Prostate gland (tissue), 2 donors: Measurements from ENCODE around the gene PLEKHM1. TPM values are rescaled to one million over a fixed set of nuclear protein-coding genes. Genes with fewer than 3 reads are reported as not detected.
"Not testable (repeated sequence)": the region's sequence is repeated elsewhere in the genome, so short reads cannot be mapped to it uniquely, and the experiment has no call there.

Experiments
- DNase-seq: peaks from one replicate; pipeline ENCODE4 v3.0.0-alpha.2; 2019; ENCODE audit warnings: low spot score
- H3K27ac ChIP-seq, 2 donors: fragments of 200-600 bp; sonication (generic); 2 replicates each; pipeline ENCODE4 v1.5.1; 2017 to 2019
- H3K27me3 ChIP-seq: fragments of 200-600 bp; sonication (generic); replicated peaks from 2 replicates; pipeline ENCODE4 v1.5.1; 2019; ENCODE audit not compliant: insufficient read depth
- H3K36me3 ChIP-seq, 2 donors: fragments of 200-600 bp; sonication (generic); 1 replicate in 1 of 2; 2 replicates in 1 of 2; pipeline versions ENCODE4 v1.5.1 to v1.8.1; 2017 to 2019
- H3K4me1 ChIP-seq: fragments of 200-600 bp; sonication (generic); replicated peaks from 2 replicates; pipeline ENCODE4 v1.5.1; 2019
- H3K4me3 ChIP-seq, 2 donors: fragments of 200-600 bp; sonication (generic); 2 replicates each; pipeline ENCODE4 v1.5.1; 2017 to 2019
- H3K9me3 ChIP-seq: fragments of 200-600 bp; sonication (generic); 2 replicates; pipeline ENCODE4 v1.5.1; 2017
- POLR2A ChIP-seq: fragments of 450-650 bp; IDR thresholded peaks from one replicate; pipeline ENCODE4 v1.6.1; 2016; ENCODE audit warnings: antibody characterized with exemption, mild to moderate bottlenecking
- POLR2AphosphoS5 ChIP-seq: sonication (generic); formaldehyde crosslinking; IDR thresholded peaks from one replicate; pipeline ENCODE4 v1.6.1; 2017; ENCODE audit warnings: antibody characterized with exemption
- WGBS: methylation state at CpG from one replicate; pipeline ENCODE4 v1.1.5; 2018; 5-methylcytosine and 5-hydroxymethylcytosine counted together
- intact Hi-C: fragments of 100-400 bp; cut with DNase I; formaldehyde crosslinking; loops from one replicate; pipeline ENCODE4 v1.14.2; 2022
- total RNA-seq, 2 donors: library from RNA; depleted of rRNA; stranded (reverse); fragments of >200 nt; gene quantifications; one replicate each; pipeline ENCODE4 v1.1.0, GENCODE V29; 2016

PLEKHM1 gene
- total RNA-seq, 2 donors from 2014 or later, result 33.2 to 39.8 TPM

DNA sequence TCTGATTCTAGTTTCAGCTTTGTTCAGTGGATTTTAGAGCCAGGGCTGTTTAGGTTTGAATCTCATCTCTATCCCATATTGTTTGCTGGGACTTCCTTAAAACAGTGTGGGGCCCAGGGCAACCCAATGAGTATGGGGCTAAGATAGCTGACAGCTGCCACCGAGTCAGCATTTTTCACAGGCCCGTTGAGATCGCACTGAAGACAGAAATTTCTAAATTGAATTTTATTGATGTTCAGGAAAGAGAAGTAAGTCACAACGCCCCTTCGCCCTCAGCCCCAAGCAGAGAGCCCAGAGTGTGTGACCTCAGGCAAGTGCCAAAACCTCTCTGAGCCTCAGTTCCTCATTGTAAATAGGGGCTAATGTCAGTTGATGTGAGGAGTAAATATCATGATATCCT is 4.0 kb upstream of the PLEKHM1 start:
- DNase-seq, H3K36me3 ChIP-seq, intact Hi-C loops, H3K27me3 ChIP-seq, H3K9me3 ChIP-seq, H3K4me3 ChIP-seq, H3K27ac ChIP-seq, H3K4me1 ChIP-seq: not testable (repeated sequence)
- 65% methylated on average over 5 of the region's 5 CpGs for WGBS

DNA sequence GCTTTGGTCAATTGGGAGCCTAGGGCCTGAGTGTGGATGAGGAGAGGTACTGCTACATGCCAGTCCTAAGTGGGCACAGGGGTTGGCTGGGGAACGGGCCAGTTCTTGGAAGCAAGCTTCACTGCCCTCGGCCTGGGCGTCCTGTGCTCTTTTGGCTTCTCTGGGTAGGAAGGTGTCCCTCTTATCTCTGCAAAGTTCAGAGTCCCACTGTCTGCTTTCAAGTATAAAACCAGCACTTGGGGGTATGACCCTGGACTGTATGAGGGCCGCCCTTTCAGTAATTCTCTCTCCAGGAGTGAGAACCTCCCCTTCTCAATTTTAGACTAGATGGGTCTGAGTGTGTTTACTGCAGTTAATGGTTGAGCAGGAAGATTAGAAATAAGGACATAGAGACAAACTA is 1.6 kb upstream of the PLEKHM1 start:
- H3K9me3 ChIP-seq, intact Hi-C loops, H3K36me3 ChIP-seq, H3K4me1 ChIP-seq, H3K4me3 ChIP-seq, DNase-seq, H3K27me3 ChIP-seq, H3K27ac ChIP-seq: not testable (repeated sequence)
- 90% methylated on average over 4 of the region's 4 CpGs for WGBS

DNA sequence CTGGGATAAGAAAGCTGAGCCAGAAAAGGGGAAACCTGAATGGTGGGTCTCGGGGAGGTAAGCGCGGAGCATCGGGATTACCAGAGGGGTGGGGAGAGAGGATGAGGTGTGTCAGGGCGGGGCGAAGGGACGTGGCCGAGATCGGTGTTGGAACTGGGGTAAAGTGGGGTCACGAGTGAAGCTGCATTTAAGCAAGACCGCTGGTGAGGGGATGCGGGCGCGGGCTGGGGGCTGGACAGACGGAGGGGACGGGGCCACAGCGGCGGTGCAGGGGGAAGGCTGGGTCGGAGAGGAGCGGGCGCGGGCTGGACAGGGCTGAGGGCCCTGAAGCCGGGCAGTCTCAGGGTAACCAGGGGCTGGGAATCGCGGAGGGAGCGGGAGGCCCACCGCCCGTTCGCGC is 323 bp downstream of the PLEKHM1 start:
- Histone ChIP-seq H3K4me3 (peak overlapping the region; percentile 62 to 65), H3K27ac (peak overlapping the region; percentile 79 to 88)
- H3K36me3 ChIP-seq, H3K4me1 ChIP-seq, intact Hi-C loops, H3K9me3 ChIP-seq, H3K27me3 ChIP-seq: not testable (repeated sequence)
- WGBS, result 1% methylated on average over 26 of the region's 30 CpGs
- peak; percentile 17 for DNase-seq

DNA sequence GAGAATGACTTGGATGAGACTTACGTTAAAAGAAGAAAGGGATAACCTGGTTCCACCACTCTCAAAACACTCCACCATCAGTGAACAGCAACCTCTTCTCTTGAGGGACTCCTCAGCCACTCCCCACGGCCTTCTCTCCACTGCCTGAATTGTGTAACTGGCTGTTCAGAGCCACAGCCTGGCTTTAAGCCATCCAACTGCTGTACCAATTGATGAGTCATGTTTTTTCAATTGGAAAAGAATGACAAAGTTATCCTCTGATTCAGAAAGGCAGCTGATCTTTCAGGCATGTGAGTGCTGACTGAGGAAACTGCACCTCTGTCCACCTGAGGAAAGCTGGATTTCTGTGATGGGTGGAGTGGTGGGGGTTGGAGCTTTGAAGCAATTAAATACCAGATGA is 2.8 kb downstream of the PLEKHM1 start:
- H3K9me3 ChIP-seq, H3K36me3 ChIP-seq, intact Hi-C loops, H3K4me3 ChIP-seq, H3K27me3 ChIP-seq, H3K4me1 ChIP-seq: not testable (repeated sequence)
- peak; percentile 89 for TF ChIP-seq POLR2AphosphoS5
- peak; percentile 44 for TF ChIP-seq POLR2A
- H3K27ac ChIP-seq, result peak overlapping the region in 1 of 2 donors; percentile 46
- DNase-seq, result peak; percentile 73
- WGBS, result 22% methylated on average over 2 of the region's 2 CpGs

DNA sequence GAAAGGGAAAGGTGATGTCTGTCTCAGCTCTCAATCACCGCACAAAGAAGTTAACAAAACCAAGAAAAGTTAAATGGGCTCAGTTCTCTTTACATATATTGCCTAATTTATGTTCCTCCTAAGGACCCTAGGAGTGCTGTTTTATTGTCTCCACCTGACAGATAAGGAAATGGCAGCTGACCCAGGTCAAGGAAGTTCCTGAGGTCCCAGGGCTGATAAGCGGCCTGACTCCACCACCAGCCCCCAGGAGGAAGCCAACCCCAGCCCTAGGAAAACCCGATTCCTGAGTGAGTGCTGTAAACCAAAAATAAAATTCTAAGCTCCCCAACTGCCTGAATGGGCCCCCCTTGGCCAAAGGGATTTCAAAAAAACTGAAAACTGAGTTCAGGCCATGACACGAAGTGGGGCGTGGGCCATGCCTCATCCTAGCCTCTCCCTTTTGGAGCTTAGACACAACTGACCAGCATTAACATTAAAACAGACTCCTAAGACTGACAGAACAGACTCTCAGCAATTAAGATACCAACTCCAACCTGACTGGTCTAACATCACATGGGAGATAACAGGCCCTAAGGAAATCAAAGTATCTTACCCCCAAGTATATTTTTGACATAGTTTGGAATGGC is 6.8 kb downstream of the PLEKHM1 start:
- H3K4me1 ChIP-seq, H3K36me3 ChIP-seq, H3K9me3 ChIP-seq, H3K27ac ChIP-seq, intact Hi-C loops, H3K27me3 ChIP-seq, H3K4me3 ChIP-seq, DNase-seq: not testable (repeated sequence)
- WGBS, result 87% methylated on average over 4 of the region's 5 CpGs

DNA sequence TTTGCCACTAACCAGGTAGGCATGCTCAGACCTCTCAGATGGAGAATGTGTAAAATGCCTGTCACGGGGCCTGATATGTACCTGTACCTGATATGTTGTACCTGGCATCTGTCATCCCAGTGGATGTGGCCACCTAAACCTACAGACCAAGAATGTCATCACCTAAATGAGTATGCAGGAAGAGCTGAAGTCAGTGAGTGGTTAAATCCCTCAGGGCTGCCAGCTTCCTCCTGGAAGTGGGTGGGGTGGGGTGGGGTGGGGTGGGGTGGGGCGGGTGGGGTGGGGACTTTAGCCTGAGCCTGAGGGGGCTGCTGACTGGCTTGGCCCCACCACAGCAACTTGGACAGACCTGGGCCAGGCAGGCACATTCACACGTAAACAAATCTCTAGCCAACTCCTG is 7.3 kb downstream of the PLEKHM1 start:
- WGBS, result 49% methylated on average over 3 of the region's 3 CpGs

DNA sequence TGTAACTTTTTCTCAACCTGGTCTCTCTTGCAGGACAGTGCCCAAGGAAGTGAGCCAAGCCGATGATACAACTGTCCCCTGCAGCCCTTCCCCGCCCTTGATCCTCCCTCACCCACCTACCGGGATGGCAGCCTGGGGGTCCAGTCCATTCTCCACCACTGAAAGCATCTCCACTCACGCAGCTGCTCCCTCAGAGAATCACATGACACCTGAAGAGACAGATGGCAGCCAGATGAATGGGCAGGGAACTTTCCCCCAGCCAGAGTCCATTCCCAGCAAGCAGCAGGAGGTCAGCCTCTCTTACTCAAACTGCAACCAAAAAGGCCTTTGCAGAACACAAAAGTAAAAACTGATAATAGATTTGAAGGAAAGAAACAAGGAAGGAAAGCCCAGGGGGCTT is 8.2 kb downstream of the PLEKHM1 start:
- 93% methylated on average over 4 of the region's 4 CpGs for WGBS
- intact Hi-C loops, DNase-seq, H3K9me3 ChIP-seq, H3K36me3 ChIP-seq, H3K4me3 ChIP-seq, H3K4me1 ChIP-seq, H3K27me3 ChIP-seq, H3K27ac ChIP-seq: not testable (repeated sequence)

More for the DNA sequence above, 7.3 kb downstream of the PLEKHM1 start:
- H3K9me3 ChIP-seq, H3K36me3 ChIP-seq, DNase-seq, H3K4me3 ChIP-seq, H3K27ac ChIP-seq, H3K4me1 ChIP-seq, intact Hi-C loops, H3K27me3 ChIP-seq: not testable (repeated sequence)

DNA sequence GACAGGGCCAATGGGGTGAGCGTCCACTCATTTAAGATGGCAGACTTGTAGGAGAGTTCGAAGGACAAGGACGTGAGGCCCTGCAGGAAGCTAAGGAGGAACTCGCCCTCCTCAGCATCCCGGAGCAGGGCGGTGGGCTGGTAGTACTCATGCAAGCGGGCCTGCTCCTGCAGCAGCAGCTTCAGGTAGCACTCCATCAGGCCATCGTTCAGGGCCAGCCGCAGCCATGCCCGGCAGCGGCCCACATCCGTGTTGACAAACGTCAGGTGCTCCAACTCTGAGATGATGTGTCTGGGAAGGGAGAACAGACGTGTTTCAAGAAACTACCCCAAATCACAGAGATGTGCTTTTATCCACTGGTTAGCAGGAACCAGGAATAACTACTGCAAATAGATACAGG is 15.1 kb downstream of the PLEKHM1 start:
- H3K9me3 ChIP-seq, DNase-seq, H3K27ac ChIP-seq, intact Hi-C loops, H3K27me3 ChIP-seq, H3K4me3 ChIP-seq, H3K4me1 ChIP-seq, H3K36me3 ChIP-seq: not testable (repeated sequence)
- 98% methylated on average over 14 of the region's 14 CpGs for WGBS

DNA sequence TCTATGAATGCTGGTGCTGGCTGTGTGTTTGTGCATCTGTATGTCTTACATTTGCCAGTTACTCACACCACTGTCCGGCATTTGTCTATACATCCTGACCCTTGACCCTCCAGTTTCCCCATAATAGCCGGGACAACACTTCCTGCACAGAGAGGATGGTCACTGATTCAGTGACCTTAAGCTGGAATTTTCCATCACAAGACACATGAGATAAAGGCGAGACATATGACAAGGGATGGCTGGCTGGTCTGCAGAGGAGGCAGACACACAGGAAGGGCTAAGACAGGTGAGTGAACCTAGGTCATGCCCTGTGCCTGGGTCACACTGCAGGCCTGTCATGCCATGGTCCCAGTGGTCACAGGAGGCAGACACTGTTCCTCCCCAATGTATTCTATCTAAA is 18.3 kb downstream of the PLEKHM1 start:
- WGBS, result 92% methylated on average over 3 of the region's 3 CpGs
- intact Hi-C loops, H3K4me1 ChIP-seq, H3K4me3 ChIP-seq, H3K36me3 ChIP-seq, H3K27ac ChIP-seq, H3K27me3 ChIP-seq, H3K9me3 ChIP-seq, DNase-seq: not testable (repeated sequence)

DNA sequence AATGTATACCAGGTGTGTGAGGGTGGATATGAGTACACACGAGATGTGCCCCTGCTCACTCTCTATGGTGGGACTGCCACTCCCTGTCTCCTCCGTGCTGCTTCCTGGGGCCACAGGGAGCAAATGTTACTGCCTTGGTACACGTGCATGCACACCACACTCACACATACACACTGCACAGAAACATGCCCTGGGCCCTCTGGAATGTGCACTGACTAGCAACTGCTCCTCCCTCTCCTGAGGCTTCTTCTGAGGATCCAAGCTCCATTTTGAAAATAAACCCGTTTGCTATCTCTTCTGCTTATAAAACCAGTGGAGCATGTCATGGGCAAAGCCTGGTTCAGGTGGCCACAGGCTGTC is 21.3 kb downstream of the PLEKHM1 start:
- 33% methylated on average over 4 of the region's 4 CpGs for WGBS
- H3K27ac ChIP-seq, DNase-seq, H3K36me3 ChIP-seq, H3K27me3 ChIP-seq, H3K9me3 ChIP-seq, H3K4me1 ChIP-seq, H3K4me3 ChIP-seq, intact Hi-C loops: not testable (repeated sequence)

DNA sequence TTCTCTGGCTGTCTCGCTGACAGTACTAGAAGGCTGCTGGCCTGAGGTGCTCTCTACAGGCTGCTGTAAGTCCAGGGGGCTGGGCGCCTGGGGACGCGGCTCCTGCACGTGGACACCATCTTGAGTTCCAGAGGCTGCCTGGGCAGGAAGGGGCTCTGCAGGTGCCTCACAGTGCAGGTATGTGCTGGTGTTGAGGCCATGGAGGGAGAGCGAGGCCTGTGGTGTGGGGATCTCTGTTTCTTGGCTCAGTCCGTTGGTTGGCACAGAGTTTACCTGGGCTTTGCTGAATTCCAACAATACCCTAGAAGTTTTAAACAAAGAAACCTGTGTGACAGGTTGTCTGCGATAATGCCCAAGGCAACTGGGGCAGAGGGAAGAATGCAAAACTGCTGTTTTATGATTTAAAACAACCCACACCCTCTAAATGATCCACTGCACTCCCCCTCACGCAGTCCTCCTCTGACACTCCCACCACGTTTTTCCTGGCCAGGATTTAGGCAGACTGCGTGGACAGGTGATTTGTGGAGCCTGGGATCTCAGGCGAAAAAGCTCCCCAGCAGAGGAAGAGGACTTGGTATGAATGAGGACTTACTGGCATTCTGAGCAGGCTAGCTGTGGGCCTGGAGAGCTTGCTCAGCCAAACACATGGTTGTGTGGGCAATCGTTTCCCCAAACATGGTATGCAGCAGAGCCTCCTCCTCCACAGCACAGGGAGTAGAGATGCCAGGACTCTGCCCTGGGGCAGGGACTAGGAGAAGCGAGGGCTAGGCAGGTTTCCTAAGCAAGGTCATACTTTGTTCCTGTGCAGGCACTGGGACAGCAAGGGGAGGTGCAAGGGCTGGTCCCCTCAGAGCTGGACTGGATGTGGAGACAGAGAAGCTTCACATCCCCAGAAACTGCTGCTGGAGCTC is 22.0 kb downstream of the PLEKHM1 start:
- intact Hi-C loops, H3K4me1 ChIP-seq, H3K27ac ChIP-seq, H3K36me3 ChIP-seq, H3K4me3 ChIP-seq, H3K27me3 ChIP-seq, DNase-seq, H3K9me3 ChIP-seq: not testable (repeated sequence)
- 49% methylated on average over 11 of the region's 14 CpGs for WGBS
